Astrocyte of the cerebellum (primary cell): ENCODE results near the gene TES.

Experiments used
- DNase-seq: peaks from one replicate; pipeline ENCODE4 v3.0.0-alpha.2; 2011; ENCODE audit warnings: low read depth
- H3K4me3 ChIP-seq: 2 replicates; pipeline ENCODE4 v1.5.1; 2011; ENCODE audit warnings: mild to moderate bottlenecking, low read depth, low read length, moderate library complexity
- in situ Hi-C: cut with HindIII; loops from 2 replicates; pipeline ENCODE4 v1.10.0; 2017; ENCODE audit warnings: low sequenced_read_pairs
- TF ChIP-seq, protein P1 (sequence below): IDR thresholded peaks from 2 replicates; pipeline ENCODE4 v1.5.1; 2012; ENCODE audit warnings: low read length, low read depth, moderate library complexity, mild to moderate bottlenecking; ENCODE audit errors: missing control alignments

TES gene

DNA sequence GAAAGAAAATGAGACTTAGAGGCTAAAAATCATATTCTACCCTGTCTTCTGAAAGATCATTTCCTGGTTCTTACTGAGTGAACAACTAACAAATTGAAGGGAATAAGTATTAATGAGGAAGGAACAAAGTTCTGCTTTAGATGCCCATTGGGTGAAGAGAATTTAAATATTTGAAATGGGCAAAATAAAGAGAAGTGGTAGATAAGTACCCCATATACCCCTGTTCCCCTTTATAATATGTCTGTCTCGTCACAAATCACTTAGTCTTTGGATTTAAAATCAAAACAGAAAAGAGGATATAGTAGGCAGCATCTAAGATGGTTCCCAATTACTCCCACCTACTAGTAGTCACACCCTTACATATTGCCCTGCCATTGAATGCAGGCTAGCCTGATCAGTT lies 13.2 kb downstream of the TES start:
- H3K4me3 ChIP-seq = no peak overlapping the region
- no peak for DNase-seq
- in situ Hi-C loops = no loop called here
- TF ChIP-seq, protein P1, sequence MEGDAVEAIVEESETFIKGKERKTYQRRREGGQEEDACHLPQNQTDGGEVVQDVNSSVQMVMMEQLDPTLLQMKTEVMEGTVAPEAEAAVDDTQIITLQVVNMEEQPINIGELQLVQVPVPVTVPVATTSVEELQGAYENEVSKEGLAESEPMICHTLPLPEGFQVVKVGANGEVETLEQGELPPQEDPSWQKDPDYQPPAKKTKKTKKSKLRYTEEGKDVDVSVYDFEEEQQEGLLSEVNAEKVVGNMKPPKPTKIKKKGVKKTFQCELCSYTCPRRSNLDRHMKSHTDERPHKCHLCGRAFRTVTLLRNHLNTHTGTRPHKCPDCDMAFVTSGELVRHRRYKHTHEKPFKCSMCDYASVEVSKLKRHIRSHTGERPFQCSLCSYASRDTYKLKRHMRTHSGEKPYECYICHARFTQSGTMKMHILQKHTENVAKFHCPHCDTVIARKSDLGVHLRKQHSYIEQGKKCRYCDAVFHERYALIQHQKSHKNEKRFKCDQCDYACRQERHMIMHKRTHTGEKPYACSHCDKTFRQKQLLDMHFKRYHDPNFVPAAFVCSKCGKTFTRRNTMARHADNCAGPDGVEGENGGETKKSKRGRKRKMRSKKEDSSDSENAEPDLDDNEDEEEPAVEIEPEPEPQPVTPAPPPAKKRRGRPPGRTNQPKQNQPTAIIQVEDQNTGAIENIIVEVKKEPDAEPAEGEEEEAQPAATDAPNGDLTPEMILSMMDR = no peak

DNA sequence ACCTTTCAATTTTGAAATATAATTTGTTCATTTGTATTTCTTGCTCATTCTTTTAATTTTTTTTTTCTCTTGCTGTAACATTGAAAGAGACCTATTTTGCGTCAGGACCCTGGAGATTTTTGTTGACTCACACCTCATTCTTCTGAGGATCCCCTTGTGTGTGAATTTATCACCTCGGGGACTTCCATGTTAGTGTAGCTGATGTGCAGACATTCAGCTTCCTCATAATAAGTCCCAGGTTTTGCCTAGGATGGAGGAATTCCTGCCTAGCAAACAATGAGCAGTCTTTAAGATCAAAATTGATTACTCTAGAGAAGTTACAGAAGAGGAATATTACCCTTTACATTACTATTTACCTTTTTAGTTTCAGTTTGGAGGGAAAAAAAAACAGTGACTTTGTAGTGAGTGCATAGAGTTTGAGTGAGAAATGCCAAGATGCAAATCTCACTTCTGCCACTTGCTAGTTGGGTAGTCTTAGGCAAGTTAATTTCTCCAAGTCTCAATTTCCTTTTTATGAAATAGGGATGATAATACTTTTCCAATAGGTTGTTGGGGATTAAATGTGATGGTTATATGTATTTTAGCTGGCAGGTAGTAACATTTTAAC lies 14.3 kb downstream of the TES start:
- in situ Hi-C loops = no loop called here
- H3K4me3 ChIP-seq = no peak overlapping the region
- no peak for DNase-seq
- TF ChIP-seq, protein P1 = no peak

DNA sequence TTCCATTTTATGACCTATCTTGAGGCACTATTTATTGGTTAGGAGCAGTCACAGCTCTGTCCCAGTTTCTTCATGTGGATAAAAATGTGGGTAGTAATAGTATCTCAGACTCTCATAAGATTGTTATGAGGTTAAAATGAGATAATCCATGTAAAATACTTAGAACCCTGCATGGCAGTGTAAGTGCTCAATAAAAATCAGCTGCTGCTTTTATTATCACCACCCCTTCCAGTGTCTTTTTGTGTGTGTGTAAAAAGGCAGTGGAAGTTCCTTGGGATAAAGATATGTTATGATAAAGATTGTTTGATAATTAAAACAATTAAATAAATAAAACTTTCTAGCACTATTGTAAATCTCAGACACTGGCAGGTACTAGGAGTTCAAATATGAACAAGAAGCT lies 15.5 kb downstream of the TES start:
- no peak for DNase-seq
- in situ Hi-C loops = no loop called here
- TF ChIP-seq, protein P1 = no peak

DNA sequence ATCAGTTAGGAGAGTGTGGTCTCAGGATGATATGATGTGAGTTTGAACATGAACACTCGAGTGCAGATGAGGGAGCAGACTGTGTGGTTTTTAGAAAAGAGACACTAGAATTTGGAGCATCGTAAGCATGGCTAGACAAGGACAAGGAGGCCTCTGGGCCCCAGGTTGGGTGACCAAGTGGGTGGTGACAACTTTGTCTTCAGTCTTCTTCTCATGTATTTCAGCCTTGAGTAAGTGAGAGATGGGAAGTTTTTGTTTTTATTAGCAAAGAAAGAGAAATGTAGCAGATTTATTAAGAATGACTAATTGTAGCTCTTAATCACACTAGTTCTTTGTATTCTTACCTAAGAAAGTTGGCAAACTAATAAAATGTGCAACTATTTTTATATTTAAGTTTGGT lies 16.3 kb downstream of the TES start:
- in situ Hi-C loops = no loop called here
- H3K4me3 ChIP-seq = no peak overlapping the region
- DNase-seq = no peak

More for the DNA sequence above, 15.5 kb downstream of the TES start:
- H3K4me3 ChIP-seq = no peak overlapping the region

DNA sequence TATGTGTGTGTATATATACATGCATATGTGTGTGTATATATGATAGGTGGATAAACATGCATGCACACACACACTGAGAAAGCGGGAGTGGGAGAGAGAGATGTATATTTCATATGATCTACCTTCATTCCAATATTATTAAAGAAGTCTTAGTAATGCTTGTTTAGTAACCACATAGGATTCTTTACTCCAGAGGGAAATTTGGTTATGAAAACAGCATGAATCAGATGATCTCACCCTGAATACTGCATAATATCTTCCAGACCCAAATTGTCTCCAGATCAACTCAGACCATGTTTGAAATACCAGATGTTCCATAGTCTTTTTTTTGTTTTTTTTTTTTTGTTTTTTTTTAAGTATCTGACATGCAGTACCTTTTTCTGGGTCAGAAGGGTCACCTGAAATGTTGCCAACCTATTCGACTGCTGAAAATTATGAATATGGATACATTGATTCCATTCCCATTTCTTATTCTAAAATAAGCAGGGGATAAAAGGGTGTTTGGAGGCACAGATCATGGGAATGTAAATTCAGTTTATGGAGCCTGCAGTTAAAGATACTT lies 17.4 kb downstream of the TES start:
- TF ChIP-seq, protein P1 = no peak
- DNase-seq = peak; percentile 85
- no peak overlapping the region for H3K4me3 ChIP-seq
- in situ Hi-C loops = no loop called here

More for the DNA sequence above, 16.3 kb downstream of the TES start:
- TF ChIP-seq, protein P1 = no peak

DNA sequence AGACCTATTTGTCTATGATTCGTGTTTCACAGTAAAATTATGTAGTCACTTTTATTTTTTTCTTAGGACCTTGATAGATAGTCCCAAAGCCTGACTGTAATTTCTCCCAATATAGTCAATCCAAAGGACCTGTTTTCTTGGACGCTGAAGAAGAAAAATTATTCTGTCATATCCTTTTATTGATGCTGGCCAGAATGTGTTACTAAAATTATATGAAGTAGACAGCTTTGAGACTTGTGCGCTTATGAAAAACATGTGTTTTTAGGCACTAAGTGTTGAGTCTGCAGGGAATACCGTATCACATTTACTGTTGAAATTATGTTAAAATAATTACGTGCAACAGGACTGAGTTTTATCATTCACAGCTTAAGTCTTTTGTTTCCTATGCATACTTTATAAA lies 17.9 kb downstream of the TES start:
- DNase-seq = no peak
- TF ChIP-seq, protein P1 = no peak
- in situ Hi-C loops = no loop called here
- no peak overlapping the region for H3K4me3 ChIP-seq
